Psoas muscle (tissue), 8 donors: ENCODE results near the gene SLC35C1. TPM values are rescaled to one million over a fixed set of nuclear protein-coding genes. Genes with fewer than 3 reads are reported as not detected.
"Not testable (repeated sequence)": the region's sequence is repeated elsewhere in the genome, so short reads cannot be mapped to it uniquely, and the experiment has no call there.

Experiments
- ATAC-seq, 4 donors: fragments of 200-7000 bp; cut with Tn5 transposase; one replicate each; pipeline ENCODE4 v1.9.1; 2020; ENCODE audit warnings: moderate library complexity in 3 of 4, mild to moderate bottlenecking in 2 of 4
- DNase-seq, 2 donors: peaks; one replicate each; pipeline ENCODE4 v3.0.0-alpha.2; 2020
- H3K27ac ChIP-seq: fragments of 200-600 bp; one replicate; pipeline ENCODE4 v1.8.0; 2022
- H3K27me3 ChIP-seq, 3 donors: fragments of 200-600 bp in 1 of 3; one replicate each; pipeline versions ENCODE4 v1.6.1 to v1.8.0; 2013 to 2022; ENCODE audit warnings: low read length in 2 of 3, mild to moderate bottlenecking in 2 of 3, moderate library complexity in 1 of 3; ENCODE audit not compliant: insufficient read depth in 3 of 3
- H3K36me3 ChIP-seq, 2 donors: fragments of 200-600 bp in 1 of 2; one replicate each; pipeline versions ENCODE4 v1.6.1 to v1.8.0; 2013 to 2022; ENCODE audit warnings: low read depth in 1 of 2, mild to moderate bottlenecking in 1 of 2, moderate library complexity in 1 of 2; ENCODE audit not compliant: insufficient read depth in 1 of 2
- H3K4me1 ChIP-seq: fragments of 200-600 bp; one replicate; pipeline ENCODE4 v1.8.0; 2022
- H3K4me3 ChIP-seq: fragments of 200-600 bp; one replicate; pipeline ENCODE4 v1.8.0; 2022; ENCODE audit warnings: mild to moderate bottlenecking
- H3K9me3 ChIP-seq: fragments of 200-600 bp; one replicate; pipeline ENCODE4 v1.8.0; 2022
- WGBS, 3 donors: extraction: QIAGEN DNeasy Blood & Tissue Kit; methylation state at CpG; one replicate each; pipeline versions ENCODE4 v1.1.6 to v1.1.7; 2013; 5-methylcytosine and 5-hydroxymethylcytosine counted together
- intact Hi-C, 2 donors: fragments of 100-400 bp; cut with DNase I; formaldehyde crosslinking; loops; one replicate each; pipeline versions ENCODE4 v1.11.0 to v1.14.2; 2022
- polyA plus RNA-seq, 3 donors: library from polyadenylated mRNA; stranded (reverse); fragments of 200-250 nt; gene quantifications; one replicate each; pipeline ENCODE4 v1.2.3, GENCODE V29; 2013
- total RNA-seq, 4 donors: library from RNA; stranded (reverse); fragmentation: NEBNext Ultra II Directional in 2 of 4; extraction: Animal tissue kit (Norgen Biotek cat#: 25700) in 2 of 4; gene quantifications; one replicate each; pipeline versions ENCODE4 v1.2.1 to v1.2.4, GENCODE V29; 2021 to 2023
- TF ChIP-seq, protein P1 (sequence below): fragments of 200-600 bp; IDR thresholded peaks from one replicate; pipeline ENCODE4 v1.8.0; 2022; ENCODE audit warnings: antibody characterized with exemption
- donor health status: healthy with polysubstance abuse.
- donor health status: DM: no; HTN: no; CAD: no; lungs with moderate emphysema.
- donor health status: Bipolar disorder and iron deficiency.
- donor health status: healthy.
- donor health status: DM: yes; HTN: yes; CAD: no.
- donor health status: DM: no; HTN: no; CAD: no.
- donor health status: DM: no; HTN: no; CAD: no.
- donor health status: DM: yes; HTN: yes; CAD: no.

SLC35C1 gene
- total and polyA plus RNA-seq, 7 donors, result 5.3 to 11.8 (median 7.4) TPM

DNA sequence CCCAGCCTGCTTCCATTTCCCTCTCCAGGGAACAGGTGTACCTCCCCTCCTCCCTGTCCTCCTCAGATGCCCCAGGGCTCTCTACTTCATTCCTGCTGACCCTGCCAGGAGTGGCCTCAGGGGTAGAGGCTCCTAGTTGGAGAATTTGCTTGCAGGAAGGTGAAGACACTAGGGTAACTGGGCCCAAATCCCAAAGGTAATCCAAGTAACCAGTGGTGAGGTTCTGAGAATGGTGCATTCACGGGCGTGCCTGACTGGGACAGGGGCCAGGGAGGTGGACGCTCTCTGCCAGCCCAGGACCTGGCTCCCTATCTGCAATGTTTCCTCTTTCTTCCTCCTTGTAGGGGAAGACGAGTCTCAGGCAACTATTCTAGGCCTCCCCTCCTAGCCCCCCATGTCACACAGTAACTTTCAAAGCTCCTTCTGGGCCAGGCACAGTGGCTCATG lies 2.9 kb downstream of the SLC35C1 start:
- WGBS, 3 donors, result 30 to 54% (median 39%) methylated on average over 4 of the region's 4 CpGs
- H3K4me3 ChIP-seq, result no peak overlapping the region
- H3K36me3 ChIP-seq, result peaks cover 0 to 27% of the 10 kb centered on the region in 2 donors
- TF ChIP-seq, protein P1, sequence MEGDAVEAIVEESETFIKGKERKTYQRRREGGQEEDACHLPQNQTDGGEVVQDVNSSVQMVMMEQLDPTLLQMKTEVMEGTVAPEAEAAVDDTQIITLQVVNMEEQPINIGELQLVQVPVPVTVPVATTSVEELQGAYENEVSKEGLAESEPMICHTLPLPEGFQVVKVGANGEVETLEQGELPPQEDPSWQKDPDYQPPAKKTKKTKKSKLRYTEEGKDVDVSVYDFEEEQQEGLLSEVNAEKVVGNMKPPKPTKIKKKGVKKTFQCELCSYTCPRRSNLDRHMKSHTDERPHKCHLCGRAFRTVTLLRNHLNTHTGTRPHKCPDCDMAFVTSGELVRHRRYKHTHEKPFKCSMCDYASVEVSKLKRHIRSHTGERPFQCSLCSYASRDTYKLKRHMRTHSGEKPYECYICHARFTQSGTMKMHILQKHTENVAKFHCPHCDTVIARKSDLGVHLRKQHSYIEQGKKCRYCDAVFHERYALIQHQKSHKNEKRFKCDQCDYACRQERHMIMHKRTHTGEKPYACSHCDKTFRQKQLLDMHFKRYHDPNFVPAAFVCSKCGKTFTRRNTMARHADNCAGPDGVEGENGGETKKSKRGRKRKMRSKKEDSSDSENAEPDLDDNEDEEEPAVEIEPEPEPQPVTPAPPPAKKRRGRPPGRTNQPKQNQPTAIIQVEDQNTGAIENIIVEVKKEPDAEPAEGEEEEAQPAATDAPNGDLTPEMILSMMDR, result no peak
- no peaks in the 10 kb centered on the region for H3K9me3 ChIP-seq
- H3K27me3 ChIP-seq, result no peaks in the 10 kb centered on the region
- DNase-seq (no peak), ATAC-seq (no peak)
- H3K27ac ChIP-seq, result no peak overlapping the region
- peaks cover 30% of the 10 kb centered on the region for H3K4me1 ChIP-seq
- intact Hi-C loops, result no loop called here

- H3K27ac ChIP-seq, H3K27me3 ChIP-seq, ATAC-seq, intact Hi-C loops, DNase-seq, H3K9me3 ChIP-seq, H3K4me3 ChIP-seq: not testable (repeated sequence)
- WGBS, 3 donors, result 95 to 99% (median 96%) methylated on average over 6 of the region's 6 CpGs
- H3K4me1 ChIP-seq, result peaks cover 30% of the 10 kb centered on the region
- H3K36me3 ChIP-seq, result peaks cover 0 to 27% of the 10 kb centered on the region in 2 donors
Observed at GRCh38 chr11:45808427-45808826, 3.5 kb downstream of the SLC35C1 start.

DNA sequence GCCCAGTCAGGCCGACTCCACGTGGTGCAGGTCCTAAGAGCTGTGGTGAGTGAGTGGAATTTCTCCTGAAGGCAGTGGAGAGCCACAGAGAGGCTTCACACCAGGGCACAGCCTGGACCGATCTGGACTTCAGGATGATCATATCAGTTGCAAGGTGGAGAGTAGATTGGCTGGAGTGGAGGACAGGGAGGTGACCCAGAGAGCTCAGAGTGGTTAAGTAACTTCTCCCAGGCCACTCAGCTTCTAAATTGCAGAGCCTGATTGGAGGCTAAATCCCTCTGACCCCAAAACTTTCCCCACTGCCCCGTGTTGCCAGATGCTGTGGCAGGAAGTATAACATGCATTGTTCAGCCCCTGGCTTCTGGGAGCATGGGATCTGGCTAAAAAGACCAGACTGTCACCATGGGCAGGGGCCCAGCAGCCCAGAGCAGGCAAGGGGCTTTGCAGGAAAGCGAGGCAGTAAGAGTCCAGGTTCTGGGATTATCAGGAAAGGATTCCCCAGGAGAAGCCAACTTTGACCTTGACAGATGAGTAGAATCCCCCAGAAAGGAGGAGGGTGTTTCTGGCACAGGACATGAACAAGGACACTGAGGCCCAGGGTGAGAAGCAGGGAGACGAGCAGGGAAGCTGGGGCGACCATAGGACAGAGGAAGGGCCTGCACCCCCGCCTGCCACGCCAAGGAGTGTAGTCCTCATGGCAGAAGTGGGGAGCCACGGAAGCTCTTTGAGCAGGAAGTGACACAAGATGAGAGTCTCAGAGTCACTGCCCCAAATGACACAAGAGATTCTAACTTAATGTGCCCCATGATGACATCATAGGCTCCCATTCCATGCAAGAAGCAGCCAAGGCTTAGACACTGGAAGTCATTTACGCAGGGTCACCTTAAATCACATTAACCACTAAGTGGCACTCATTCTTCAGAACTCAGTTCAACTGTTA lies 4.8 kb downstream of the SLC35C1 start:
- intact Hi-C loops, result no loop called here
- DNase-seq, result no peak
- ATAC-seq, result no peak
- WGBS, 3 donors, result 77 to 84% (median 80%) methylated on average over 11 of the region's 11 CpGs
- Histone ChIP-seq H3K27ac (no peak overlapping the region), H3K4me1 (peaks cover 30% of the 10 kb centered on the region), H3K27me3 (no peaks in the 10 kb centered on the region), H3K4me3 (no peak overlapping the region), H3K36me3 (peaks cover 0 to 27% of the 10 kb centered on the region in 2 donors), H3K9me3 (no peaks in the 10 kb centered on the region)
- TF ChIP-seq, protein P1, result no peak

DNA sequence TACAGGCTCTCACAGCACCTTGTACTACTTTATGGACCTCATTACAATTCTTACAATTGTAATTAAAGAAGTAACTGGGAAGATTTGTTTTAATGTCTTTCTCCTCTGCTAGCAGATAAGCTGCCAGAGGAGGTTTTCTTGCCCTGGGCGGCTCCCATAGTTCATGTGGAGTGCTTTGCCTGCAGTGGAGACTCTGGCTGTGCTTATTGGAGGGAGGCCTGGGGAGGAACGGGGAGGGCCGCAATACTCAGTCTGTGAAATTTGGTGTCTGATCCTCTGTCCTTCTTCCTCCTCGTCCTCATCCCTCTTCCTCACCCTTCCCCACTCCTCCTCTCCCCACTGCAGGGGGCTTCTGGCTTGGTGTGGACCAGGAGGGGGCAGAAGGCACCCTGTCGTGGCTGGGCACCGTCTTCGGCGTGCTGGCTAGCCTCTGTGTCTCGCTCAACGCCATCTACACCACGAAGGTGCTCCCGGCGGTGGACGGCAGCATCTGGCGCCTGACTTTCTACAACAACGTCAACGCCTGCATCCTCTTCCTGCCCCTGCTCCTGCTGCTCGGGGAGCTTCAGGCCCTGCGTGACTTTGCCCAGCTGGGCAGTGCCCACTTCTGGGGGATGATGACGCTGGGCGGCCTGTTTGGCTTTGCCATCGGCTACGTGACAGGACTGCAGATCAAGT lies 5.6 kb downstream of the SLC35C1 start:
- Histone ChIP-seq H3K4me1 (peaks cover 29% of the 10 kb centered on the region), H3K9me3 (no peaks in the 10 kb centered on the region), H3K27ac (no peak overlapping the region), H3K27me3 (no peaks in the 10 kb centered on the region), H3K36me3 (peaks cover 0 to 27% of the 10 kb centered on the region in 2 donors), H3K4me3 (no peak overlapping the region)
- no peak for ATAC-seq
- intact Hi-C loops, result no loop called here
- TF ChIP-seq, protein P1, result no peak
- DNase-seq, result no peak
- WGBS, 3 donors, result 93 to 94% (median 93%) methylated on average over 23 of the region's 23 CpGs

GRCh38 chr11:45811109-45811435 lies 6.1 kb downstream of the SLC35C1 start:
- no peak for DNase-seq
- WGBS, 3 donors, result 91 to 95% (median 92%) methylated on average over 17 of the region's 17 CpGs
- intact Hi-C loops, result no loop called here
- no peaks in the 10 kb centered on the region for H3K9me3 ChIP-seq
- H3K4me1 ChIP-seq, result peaks cover 24% of the 10 kb centered on the region
- peaks cover 0 to 27% of the 10 kb centered on the region in 2 donors for H3K36me3 ChIP-seq
- no peak for ATAC-seq
- no peak overlapping the region for H3K27ac ChIP-seq
- H3K27me3 ChIP-seq, result no peaks in the 10 kb centered on the region
- H3K4me3 ChIP-seq, result no peak overlapping the region
- TF ChIP-seq, protein P1, result no peak
